Activated CD4-positive, alpha-beta T cell treated with anti-CD3 and anti-CD28 coated beads for 24 hours (primary cell): ENCODE measurements around the gene NAALADL2.

Experiments
- DNase-seq, 2 donors: peaks; one replicate each; pipeline ENCODE4 v3.0.0-alpha.2; 2020; ENCODE audit warnings: low read depth in 2 of 2

The NAALADL2 gene

DNA sequence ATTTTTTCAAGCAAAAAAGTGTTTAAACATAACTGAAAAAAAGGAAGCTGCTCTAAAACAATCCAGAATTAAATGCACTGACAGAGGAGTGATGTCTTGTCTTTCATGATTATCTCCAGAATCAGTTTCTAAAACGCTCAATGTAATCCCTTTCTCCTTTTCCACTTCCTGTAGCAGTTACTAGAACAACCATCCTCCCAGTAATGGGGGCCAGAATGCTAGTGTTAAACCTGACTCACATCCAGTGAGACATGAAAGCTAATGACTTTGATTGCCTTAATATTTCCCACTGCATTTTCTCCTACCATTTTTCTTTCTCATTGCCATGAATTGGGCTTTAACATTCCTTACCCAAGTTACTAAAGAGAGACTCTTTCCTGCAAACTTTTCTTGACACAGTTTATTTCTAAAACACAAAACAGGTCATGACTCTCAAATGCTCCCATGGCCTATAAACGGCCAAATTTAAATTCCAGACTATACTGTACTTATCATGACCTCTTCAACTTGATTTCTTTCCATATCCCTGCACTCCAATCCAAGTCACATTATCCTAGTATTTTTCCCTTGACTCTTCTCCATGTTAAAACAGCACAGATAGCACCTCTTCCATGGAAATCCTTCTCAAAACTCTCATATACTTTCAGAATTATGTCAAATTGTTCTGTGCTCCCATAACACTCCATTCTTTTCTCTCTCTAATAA, 341.4 kb downstream of the NAALADL2 start:
- no peak for DNase-seq

DNA sequence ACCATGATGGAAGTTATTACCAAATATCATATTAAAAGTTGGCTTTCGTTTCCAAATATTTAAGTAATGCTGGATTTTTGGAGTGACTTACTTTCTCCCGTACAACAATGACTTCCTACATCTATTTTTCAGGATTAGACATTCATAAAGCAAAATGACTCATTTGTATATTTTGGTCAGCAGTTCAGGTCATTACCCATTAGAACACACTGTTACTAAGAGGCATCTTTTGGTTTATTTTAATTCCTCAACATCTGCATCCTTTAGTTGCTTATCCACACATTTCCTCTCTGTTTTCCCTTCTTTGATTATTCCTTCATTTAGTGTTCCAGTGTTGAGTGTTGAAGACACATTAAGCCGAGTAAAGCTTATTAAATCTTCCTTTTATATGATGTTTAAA, 348.2 kb downstream of the NAALADL2 start:
- DNase-seq: no peak

DNA sequence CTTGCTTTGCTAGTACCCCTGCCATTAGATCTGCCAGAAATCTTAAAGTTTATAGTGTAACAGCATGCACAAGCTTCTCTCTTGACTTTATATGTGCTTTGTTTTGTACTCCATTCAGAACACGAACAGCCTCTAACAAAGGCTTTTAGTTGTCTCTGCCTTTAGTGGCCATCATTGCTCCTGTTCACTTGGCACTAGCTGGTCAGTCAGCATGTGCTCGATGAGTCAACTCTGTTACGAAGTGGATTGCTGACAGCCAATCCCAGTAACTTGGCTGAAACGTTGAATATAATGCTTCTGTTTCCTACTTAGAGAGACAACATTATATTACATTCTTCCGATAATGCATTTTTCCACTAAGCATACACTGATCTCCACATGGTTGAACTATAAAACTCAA, 349.2 kb downstream of the NAALADL2 start:
- no peak for DNase-seq

DNA sequence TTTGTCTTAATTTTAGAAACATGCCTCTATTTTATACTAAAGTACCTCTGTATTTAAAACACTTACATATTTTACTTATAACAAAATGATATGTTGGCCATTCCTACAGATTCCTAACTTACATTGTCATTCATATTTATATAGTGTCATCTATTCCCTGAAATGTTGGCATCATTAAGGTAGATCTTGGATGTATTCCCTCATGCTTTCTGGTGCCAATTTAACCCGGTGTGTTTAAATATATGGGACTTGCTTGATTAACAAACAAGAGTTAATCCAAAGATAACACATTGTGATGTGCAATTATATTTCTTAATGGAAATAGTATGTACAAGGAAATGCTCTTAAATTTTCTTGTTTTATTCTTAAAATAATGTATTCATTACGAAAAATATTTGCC, 352.3 kb downstream of the NAALADL2 start:
- no peak for DNase-seq

DNA sequence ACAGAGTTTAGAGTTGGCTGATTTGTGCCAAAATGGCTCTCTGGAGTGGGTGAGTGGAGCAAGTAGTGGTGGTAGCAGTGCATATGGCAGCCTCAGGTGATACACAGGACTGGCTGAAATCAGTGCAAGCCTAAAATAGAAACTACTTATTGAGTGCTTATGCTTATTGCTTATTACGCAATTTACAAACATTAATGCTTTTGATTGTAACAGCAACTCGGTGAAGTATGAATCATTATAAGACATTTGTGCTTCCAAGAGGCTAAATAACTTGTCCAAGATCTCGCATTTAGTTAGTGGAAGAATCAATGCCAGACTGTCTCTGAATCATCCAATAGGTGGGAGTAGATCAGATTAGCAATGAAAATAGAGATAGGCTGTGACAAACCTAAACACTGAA, 353.8 kb downstream of the NAALADL2 start:
- no peak for DNase-seq

DNA sequence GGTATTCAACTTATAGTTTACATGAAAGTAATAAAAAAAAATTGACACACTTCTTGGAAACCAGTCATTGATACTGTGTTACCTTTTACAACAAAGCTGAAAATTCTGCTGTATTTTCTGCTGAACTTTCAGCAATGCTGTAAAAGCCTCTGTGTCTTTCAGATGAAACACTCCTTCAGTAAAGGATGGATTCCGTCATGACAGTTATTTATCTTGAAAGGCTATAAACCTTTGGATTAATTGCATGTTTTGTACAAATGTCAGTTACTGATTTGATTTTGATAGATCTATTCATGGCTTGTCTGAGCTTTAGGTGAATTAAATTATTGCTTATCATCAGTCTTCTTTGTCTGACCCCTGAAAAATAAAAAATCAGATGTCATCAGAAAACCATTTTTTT, 355.1 kb downstream of the NAALADL2 start:
- no peak for DNase-seq

DNA sequence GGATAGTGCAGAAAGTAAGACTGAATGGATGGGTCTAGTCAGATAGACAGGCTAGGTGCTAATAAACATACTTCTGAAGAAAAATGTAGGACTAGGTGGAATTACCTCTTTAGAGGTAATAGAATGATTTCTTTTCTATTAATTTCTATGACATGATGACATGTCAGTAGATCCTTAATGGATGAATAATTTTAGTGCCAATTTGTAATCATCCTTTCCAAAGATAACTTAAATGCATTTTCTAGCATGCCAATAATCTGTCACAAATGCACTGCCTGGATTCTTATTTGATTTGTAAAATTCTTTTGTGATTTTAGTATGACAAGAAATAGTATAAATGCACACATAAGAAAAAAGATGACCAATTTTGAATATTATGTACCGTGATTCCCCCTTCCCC, 356.7 kb downstream of the NAALADL2 start:
- no peak for DNase-seq

DNA sequence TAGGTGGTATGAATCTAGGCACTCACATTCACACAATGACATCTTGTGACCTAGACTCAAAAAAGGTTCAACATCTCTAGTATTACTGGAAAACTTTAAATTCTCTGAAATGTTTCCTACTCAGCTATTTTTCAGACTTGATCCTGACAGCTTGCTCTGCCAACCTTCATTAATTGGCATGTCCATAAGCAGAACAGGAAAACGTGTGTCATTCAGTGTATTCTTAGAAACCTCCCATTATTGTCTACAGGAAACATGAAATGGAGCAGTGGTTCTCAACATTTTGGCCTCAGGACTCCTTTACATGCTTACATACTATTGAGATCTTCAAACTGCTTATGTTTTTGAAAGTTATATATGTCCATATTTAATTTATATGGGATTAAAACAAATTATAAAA, 363.2 kb downstream of the NAALADL2 start:
- DNase-seq: no peak

DNA sequence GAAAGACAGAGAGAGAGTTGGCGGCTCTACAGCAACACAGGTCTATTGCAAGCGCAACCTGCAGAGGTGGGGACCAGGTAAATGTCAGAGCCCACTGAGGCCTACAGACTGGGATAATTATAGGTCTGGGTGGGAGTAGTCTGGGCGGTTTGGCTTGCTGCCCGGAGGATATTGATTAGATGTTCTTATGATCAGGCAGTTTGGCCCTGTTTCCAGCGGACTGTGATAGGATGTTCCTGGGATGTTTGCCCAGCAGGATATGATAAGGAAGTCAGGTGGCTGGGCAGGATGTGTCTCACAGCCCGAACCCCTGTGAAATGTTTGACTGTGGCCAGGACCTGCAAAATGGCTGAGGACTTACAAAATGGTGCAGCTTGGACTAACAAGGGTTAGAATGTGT, 364.9 kb downstream of the NAALADL2 start:
- no peak for DNase-seq

DNA sequence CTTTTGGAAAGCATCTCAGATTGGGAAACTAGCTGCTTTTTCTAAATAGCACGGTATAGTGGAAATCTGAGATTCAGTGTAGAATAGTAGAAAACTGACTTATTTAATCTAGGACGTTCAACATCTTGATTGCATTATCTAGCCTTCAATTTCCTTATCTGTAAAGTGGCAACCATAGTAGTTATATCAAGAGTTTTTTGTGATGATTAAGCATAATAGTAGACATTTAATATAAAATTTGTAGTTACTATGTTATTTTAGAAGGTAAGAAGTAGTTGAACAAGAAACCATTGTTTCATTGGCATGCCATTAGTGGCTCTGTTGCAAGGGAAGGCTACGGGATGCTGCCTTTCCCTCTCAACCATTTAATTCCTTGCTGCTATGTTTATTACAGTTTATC, 367.3 kb downstream of the NAALADL2 start:
- no peak for DNase-seq

DNA sequence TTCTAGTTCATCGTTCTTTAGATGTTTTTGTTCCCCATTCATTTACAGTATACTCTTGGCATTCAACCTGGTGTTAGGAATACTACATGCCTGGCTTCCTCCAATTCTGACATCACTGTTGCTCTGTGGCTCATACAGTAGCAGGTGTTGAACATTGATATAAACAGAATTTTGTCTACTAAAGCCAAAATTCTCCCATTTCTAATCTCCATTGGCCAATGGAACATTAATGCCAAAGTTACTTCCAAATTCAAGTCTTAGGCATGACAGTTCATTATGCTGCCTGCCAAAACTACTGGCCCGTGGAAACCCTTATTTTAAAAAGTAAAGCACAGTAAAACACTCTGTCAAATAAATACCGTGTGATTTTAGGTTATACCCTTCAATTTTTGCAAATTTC, 368.0 kb downstream of the NAALADL2 start:
- no peak for DNase-seq

DNA sequence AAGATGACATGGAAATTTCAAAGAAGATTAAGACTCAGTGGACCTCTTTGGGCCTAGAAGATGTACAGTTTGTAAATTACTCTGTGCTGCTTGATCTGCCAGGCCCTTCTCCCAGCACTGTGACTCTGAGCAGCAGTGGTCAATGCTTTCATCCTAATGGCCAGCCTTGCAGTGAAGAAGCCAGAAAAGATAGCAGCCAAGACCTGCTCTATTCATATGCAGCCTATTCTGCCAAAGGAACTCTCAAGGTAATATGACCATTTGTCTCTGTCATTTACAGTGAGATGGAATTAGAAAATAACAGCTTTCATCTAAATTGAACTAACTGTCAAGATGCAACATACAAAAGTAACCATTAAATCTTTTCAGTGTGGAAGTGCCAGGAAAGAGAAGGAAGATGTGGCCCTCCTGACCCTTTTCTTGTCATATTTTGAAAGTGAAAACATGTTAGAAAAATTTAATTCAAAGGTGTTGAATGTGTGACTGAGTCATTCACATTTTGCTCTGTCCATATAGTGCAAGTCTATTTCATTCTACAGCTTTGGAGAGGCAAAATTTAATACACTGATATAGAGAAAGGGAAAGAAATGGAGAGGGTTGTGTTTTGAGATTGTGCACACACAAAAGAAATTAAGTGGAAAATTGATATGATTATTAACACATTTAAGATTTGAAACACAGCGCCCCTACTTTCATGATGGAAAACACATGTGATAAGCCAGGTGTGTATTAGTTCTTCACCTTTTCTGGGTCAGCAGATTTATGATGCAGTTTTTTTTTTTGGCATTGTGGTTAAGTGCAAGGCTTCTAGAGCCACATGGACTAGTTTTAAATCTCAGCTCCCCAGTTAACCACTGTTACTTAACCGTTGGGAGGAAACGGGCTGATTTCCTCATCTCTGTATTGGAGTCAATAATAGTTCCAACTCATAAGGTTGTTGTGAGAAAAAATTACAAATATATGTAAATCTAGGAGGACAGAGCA, 375.1 kb downstream of the NAALADL2 start:
- DNase-seq: no peak

DNA sequence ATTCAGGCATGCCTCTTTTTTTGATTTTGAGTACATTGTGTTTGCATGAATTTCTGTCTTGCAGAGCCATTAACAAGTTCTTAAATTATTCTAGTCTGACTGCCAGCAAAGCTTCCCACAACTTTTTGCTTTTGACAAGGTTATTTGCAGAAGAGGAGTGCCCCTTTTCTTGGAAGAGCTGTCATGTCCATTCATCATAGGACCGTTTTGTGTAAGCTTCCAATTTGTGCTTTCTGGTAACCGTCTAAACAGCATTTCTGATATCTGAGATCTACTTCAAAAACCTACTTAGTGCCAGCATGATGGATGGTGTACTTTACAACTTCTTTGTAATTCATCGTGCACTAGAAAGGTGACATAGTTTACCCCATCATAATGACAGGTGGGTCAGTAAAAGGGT, 379.7 kb downstream of the NAALADL2 start:
- no peak for DNase-seq

DNA sequence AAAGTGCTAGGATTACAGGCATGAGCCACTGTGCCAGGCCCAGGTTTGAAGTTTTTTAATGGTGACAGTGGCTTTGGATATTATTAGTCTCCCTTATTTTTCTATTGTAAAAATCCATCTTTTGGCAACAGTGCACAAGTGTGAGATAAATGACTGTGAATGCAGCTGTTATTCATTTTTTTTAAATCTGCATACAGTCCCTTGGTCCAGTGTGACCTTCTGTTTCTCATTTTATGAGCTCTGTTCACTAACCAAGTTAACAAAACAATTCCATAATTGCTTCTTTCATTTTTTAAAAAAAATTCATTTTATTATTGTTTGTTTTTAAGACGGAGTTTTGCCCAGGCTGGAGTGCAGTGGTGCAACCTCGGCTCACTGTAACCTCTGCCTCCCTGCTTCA, 381.8 kb downstream of the NAALADL2 start:
- no peak for DNase-seq

DNA sequence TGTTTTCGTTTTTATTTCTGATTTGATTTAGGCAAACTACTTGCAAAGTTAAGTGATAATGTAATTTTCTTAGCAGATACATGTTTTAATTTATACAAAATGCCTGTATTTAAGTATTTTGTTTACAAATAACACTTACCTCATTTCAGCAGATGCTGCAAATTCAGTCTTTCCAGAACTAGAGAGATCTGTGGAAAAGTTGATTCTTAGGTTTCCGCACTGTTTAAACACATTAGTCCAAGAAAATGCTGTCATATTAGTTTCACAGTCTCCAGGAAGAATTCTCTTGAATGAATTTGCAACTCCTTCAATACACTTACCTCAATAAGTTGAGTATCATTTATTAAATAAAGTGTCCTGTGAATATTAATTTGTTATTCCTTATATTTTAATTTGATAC, 383.1 kb downstream of the NAALADL2 start:
- no peak for DNase-seq

DNA sequence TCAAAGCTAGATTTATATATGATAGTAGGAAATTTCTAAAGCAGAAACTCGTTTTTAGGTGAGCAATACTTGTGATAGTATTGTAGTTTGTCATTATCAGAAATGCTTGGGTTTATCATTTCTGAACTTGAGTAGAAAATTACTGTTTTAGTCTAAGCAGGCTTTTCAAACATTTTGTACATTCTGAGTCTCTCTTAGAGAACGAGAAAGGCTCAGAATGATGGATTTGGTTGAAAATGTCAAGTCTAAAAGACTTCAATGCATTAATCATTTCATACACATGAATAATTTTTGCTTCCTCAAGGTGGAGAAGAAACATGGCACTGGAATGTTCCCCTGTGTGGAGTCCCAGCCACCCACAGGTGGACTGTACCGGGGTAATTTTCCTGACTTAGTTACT, 387.1 kb downstream of the NAALADL2 start:
- DNase-seq: no peak

DNA sequence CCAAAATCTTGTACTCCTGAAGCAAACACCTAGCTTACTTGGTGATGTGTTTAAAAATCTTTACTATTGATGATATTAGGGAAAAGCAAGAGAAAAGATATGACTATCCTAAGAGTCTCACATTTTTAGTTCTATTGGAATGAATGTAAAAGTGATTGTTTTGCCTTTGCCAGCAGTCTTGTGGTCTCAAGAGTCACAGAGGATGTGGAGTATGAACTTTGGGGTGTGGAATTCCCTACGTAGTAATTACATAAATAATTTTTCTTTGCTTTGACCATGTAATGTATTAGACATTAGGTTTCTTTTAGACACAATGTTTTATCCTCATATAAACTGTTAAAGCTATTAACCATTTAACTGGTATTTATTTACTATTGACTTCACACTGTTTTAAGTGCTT, 387.6 kb downstream of the NAALADL2 start:
- no peak for DNase-seq

DNA sequence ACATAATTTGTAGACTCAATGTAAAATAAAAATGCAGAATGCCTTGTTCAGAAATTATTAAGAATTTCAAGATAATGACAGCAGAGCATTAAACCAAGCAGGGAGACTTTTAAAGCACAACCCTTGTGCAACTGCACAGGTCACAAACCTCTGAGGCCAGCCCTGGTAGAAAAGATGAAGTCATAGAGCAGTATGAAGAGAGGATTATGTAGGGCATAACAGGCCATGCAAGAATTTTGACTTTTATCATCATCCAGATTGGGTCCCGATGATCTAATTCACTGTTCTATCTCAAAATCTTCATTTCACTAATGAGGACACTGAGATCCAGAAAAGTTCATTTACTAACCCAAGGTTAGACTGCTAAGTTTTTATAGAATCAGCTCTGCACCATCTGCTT, 388.5 kb downstream of the NAALADL2 start:
- no peak for DNase-seq

DNA sequence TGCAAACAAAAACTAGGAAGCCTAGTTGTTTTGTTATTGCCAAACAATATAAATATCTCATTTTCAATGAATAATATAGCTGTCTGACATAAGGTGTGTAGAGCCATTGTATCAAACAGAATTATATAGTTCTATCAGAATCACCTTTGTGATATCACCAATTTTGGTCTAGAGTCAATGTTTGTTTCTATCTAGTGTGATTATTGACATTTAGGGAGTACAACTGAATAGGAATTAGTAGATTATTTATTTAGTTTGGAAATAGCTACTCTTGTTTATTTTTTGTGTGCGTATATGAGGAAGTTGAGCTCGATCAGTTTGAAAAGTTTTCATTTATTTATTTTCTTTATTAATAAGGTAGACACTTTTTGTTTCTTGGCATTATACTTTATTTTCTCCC, 389.7 kb downstream of the NAALADL2 start:
- DNase-seq: no peak

DNA sequence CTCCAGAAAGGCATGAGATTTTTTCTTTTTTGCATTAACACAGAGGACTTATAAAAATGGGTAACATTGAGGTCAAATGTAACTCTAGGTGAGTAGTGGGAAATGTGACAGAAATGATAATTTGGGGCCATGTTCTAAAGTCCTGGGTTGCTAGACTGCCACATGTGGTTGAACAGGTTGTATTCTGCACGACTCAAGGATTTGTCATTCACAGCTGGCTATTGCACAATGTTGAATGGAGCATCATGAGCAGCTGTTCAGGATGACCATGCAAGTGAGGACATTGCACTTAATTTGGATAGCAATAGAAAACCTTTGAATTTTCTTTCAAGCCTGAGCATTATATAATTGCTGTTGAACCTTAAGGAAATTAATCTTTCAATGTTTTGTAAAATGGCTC, 396.6 kb downstream of the NAALADL2 start:
- no peak for DNase-seq

DNA sequence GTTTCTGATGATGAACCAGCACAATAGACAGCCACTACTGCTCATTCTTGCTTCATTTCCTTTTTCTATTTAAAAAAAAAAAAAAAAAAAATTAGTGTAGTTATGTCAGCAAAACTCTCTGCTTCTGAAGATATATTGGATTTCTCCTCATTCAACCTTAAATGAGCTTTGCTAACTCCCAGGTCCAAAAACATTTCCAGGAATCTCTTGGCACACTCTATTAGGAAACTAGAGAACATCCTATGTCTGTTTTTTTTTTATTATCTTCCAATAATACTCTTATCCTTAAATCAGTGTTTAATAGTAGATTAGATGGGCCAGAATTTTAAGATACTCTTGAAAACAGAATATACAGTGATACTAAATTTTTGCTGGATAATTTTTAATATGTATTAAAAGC, 398.0 kb downstream of the NAALADL2 start:
- no peak for DNase-seq

DNA sequence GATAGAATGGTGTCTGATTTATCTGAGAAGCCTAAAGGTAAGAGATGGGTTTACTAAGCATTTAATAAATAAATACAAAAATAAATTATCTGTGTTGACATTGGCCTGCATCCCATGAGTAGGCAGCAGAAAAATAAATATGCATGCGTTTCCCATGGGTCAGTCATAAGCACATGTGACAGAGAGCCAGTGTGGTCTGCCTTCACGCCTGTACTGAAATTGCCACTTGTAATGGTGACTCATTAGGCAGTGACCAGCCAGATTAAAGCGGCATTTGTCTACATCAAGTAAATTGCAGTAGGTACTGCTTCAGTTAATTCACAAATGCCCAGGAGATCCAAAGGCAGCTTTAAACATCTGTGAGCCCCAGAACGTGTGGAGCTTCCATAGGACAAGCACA, 399.6 kb downstream of the NAALADL2 start:
- no peak for DNase-seq

DNA sequence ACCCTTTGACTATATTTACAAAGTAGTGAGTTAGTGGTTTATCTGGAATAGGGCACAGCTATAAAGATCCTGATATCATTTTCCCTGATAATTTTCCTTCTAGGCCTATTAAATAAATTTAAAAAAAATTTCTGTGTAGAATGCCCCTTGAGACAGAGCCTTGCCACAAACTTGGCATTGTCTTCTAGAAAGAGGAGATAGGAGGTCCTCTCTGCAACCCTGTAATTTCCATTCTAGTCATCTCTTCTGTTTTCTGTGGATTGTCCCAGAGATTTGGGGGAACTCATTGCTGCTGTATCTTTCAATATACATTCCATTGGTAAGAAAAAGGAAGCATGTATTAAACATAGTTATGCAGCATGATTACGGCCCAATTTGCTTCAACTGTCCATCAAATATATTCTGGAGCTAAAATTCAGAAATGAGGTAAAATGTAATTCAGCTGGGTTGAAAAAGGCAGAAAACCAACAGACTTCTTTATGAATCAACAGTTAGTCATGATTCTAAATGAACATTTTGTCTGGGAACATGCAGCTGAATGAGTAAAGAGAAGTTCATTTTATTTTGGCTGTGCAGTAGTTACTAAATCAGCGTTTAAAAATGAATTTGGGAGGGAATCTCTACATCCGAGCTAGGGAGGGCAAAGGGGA, 401.1 kb downstream of the NAALADL2 start:
- DNase-seq: no peak
